HG03457 (cell line): ENCODE measurements around the gene CMSS1.

ENCODE experiments used
- ATAC-seq: cut with Tn5 transposase; IDR thresholded peaks from one replicate; pipeline ENCODE4 v1.9.1; 2021; ENCODE audit warnings: moderate number of reproducible peaks; ENCODE audit not compliant: unreplicated experiment

The CMSS1 gene

DNA sequence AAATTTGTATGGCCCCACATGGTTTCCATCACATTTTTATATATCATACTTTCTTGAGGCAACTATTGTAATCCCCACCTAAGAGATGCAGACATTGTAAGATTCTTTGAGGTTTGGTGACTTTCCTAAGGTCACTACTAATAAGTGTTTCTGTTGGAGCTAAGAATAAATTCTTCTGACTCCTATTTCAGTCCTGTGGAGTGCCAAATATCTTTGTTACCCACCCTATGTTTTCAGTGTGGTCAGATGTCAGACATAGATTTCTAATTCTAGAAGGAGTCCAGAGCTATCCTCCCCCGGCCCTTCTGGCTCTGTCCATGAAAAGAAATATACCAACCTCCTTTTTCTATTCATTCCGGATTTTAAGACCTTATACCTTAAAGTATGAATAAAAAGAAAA is 342.9 kb downstream of the CMSS1 start:
- no peak for ATAC-seq

- no peak for ATAC-seq
Measured at GRCh38 chr3:100163787-100164186, 346.1 kb downstream of the CMSS1 start.

- no peak for ATAC-seq
Measured at GRCh38 chr3:100164743-100165142, 347.1 kb downstream of the CMSS1 start.

GRCh38 chr3:100165926-100166550 is 348.4 kb downstream of the CMSS1 start:
- no peak for ATAC-seq

DNA sequence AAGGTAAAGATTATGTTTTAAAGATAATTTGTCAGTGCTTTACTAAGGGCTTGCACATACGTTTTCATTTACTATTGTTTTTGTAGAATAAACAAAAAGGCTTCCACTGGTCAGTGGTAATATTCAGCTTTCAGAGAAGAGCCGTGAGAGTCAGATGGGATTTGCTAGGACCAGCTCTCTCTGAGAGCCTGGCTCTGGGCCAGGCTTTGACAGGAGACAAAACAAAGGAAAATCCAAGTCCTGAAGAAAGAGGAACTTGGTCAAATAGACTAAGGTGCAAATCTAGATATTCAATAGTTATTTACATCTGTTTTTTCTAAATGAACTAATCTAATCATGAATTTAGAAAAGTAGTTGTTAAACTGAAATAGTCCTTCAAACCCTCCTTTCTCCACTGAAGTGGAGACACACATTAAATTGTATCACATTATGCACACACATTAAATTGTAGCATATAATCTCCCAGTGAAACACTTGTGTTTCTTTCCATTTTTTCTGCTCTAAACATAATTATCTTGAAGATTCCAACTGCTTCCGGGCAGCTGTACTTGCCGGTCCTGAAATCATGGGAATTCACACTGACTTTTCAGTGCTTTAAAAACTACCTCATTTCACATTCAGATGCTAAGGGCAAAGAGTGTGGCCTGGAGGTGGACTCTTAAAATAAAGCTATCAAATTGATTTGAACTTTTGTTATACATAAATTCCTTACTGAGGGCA is 351.7 kb downstream of the CMSS1 start:
- ATAC-seq, result no peak

DNA sequence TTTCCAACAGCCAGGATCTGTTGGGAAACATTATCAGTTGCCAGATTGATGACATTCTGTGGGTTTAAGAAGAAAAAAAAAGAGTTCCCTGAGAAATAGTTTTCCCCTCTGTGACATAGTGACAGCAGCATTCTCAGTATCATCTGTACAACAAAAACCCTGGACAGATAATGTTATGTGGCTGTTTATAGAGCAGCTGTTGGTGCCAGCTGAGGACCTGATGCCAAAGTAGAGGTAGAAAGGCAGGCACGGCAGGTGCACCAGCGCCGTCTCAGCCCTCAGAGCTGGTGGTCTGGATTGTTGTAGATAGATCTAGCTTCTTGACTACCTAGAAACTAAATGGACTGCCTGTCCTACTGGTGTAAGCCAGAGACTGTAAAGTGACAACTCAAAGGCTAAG is 352.8 kb downstream of the CMSS1 start:
- ATAC-seq, result no peak

GRCh38 chr3:100171211-100171914 is 353.7 kb downstream of the CMSS1 start:
- no peak for ATAC-seq

DNA sequence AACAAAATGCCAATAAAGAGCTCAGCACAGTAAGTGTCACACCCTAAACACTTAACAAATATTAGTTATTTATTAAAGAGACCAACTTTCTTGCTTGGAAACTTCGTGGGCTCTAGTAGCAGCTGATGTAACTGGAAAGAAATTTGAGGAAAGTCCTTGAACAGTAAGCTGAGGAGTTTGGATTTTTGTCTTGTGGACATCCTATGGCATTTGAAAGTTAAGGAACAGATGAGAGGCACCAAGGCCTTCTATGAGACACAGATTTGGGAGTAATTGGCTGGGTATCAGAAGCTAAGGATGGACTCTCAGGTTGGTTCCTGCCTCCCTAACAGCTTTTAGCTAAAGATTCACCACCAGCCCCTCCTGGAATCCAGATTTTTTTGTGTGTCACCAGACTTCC is 356.3 kb downstream of the CMSS1 start:
- no peak for ATAC-seq

- ATAC-seq, result no peak
Measured at GRCh38 chr3:100175637-100176280, 358.1 kb downstream of the CMSS1 start.

- ATAC-seq, result no peak
Measured at GRCh38 chr3:100179692-100180349, 362.2 kb downstream of the CMSS1 start.

DNA sequence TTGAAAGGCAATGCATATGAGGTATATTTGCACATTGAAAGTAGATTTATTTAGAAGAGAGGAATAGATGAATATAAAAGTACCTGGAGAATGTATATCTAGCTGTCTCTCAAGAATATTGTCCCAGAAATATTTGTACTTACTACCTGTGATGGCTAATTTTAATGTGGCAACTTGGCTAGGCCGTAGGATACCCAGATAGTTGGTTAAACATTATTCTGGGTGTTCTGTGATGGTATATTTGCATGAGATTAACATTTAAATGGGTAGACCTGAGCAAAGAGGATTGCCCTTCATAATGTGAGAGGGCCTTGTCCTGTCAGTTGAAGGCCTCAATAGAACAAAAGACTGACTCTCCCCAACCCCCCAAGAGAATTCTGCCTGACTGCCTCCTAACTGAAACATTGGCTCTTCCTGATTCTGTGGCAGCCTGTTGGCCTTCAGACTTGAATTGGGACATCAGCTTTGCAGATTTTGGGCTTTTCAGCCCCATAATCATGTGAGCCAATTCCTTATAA is 366.0 kb downstream of the CMSS1 start:
- no peak for ATAC-seq

DNA sequence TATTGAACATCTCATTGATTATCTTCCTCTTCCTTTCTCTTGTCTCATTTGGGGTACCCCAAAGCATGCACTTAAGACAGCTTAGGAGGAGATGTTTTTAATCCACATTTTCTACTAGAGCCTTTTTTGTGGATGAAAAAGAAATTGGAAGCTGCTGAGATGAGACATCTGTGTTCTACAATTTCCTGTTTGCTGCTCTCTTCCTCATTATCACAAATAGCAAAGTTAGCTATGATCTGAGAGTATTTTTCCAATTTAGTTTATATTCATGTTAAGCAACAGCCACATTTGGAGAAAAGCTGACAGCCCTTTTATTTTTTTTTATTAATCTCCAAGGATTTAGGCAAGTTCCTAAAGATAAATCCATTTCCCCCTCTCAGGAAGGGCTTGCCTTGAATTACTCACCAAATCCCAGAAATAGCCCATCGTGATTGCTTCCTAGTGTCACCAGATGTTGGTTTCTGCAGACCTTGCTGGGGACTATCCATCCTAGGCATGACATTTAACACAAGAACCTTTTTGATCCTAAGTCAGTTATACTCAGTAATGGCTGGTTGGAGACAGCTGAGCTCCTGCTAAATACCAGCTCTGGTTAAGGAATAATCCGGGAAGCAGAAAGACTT is 367.4 kb downstream of the CMSS1 start:
- no peak for ATAC-seq

DNA sequence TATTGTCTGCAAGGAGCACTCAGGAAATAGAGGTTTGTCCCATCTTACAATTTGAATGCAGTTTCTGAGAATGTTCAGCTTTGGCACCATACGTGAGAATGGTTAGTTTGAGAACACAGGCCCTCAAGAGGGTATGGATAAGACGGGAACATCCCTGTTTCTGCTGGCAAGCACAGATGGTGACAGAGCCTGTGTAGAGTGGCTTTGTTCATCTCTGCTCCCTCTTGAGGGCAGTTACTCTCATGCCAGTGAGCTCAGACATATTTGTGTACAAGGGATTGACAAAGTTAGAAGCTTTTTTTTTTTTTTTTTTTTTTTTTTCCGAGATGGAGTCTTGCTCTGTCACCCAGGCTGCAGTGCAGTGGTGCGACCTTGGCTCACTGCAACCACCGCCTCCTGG is 368.2 kb downstream of the CMSS1 start:
- no peak for ATAC-seq

DNA sequence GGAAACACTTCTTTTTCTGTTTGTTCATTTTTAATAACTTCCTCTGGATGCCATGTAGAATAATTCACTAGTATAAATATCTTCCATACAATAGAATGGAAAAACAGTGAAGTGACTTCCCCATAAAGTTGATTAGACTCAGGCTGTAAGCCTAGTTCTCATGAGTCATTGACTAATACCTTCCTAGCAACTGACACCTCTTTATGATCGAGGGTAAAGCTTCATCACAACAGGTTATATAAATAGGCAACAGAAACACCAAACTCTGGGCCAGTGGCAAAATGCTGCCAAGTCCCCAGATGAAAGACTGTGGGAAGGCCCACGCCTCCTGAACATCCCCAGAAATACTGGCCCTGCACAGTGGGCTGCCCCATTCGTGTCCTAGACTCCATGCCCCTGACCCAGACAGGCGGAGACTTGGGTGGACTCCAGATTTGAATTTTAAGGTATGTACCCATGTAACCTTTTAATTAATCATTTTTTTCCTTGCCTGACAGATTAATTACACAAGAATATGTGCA is 371.8 kb downstream of the CMSS1 start:
- no peak for ATAC-seq

- no peak for ATAC-seq
Measured at GRCh38 chr3:100195375-100195774, 377.7 kb downstream of the CMSS1 start.

DNA sequence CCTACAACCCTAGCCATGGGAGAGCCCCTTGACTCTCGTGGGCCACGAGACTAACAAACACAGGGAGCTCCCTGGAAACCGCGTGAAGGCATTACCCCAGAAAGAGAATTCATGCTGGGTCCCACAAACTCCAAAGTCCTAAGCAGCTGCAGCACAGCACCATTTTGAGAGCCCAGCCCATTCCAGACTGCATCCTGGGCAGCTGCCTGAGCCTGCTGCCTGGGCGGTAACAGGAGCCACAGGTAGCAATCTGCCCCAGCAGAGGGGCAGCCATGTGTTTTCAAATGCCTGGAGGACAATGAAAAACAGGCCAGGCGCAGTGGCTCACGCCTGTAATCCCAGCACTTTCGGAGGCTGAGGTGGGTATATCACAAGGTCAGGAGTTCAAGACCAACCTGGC is 380.2 kb downstream of the CMSS1 start:
- no peak for ATAC-seq

- no peak for ATAC-seq
Measured at GRCh38 chr3:100198579-100199269, 381.1 kb downstream of the CMSS1 start.

GRCh38 chr3:100205171-100205570 is 387.5 kb downstream of the CMSS1 start:
- no peak for ATAC-seq

DNA sequence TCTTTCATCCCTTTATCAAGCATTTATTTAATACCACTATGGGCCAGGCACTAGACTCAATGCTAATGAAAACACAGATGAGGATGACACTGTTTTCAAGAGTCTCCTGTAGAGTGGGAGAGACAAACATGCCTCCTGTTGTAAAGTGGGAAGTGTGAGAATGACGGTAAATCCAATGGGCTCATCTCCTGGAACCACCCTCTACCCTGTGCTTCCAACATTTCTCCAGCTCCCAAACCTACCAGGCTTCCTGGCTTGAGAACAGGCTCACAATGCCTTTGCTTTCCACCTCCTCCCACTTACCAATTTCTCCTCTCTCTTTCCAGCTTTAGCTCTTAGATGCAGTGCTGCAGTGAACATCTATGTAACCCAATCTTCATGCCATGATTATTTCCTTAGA is 389.0 kb downstream of the CMSS1 start:
- no peak for ATAC-seq

GRCh38 chr3:100207886-100208285 is 390.2 kb downstream of the CMSS1 start:
- no peak for ATAC-seq
